Fibroblast of the aortic adventitia (primary cell): ENCODE measurements around the gene ZNF575. TPM values are rescaled to one million over a fixed set of nuclear protein-coding genes. Genes with fewer than 3 reads are reported as not detected.
A peak's percentile ranks its signal among the peaks of the same experiment; 100 is the strongest.

Experiments used
- DNase-seq: peaks from one replicate; pipeline ENCODE4 v3.0.0-alpha.2; 2010; ENCODE audit warnings: low read depth
- H3K4me3 ChIP-seq: 2 replicates; pipeline ENCODE4 v1.5.1; 2011; ENCODE audit warnings: low read depth, mild to moderate bottlenecking, control low read depth, low read length, moderate library complexity
- CTCF ChIP-seq: IDR thresholded peaks from 2 replicates; pipeline ENCODE4 v1.5.1; 2011; ENCODE audit warnings: mild to moderate bottlenecking, low read length, control low read depth, inconsistent platforms; ENCODE audit not compliant: insufficient read depth
- total RNA-seq: library from RNA; depleted of rRNA; stranded (reverse); fragments of >200 nt; gene quantifications from 2 replicates; pipeline ENCODE4 v1.2.3, GENCODE V29; 2012; ENCODE audit warnings: low replicate concordance

ZNF575 gene
- total RNA-seq, 1 donor, result 0.63 TPM

- DNase-seq, result no peak
- no peak for TF ChIP-seq CTCF
- no peak overlapping the region for H3K4me3 ChIP-seq
Observed at GRCh38 chr19:43570174-43570791, 37.3 kb downstream of the ZNF575 start.

- no peak overlapping the region for H3K4me3 ChIP-seq
- TF ChIP-seq CTCF, result no peak
- no peak for DNase-seq
Observed at GRCh38 chr19:43572171-43572588, 39.2 kb downstream of the ZNF575 start.

- H3K4me3 ChIP-seq, result peak overlapping the region; percentile 71
- no peak for DNase-seq
- no peak for TF ChIP-seq CTCF
Observed at GRCh38 chr19:43574424-43575155, 41.6 kb downstream of the ZNF575 start.

GRCh38 chr19:43575156-43575950 lies 42.4 kb downstream of the ZNF575 start, which contains the start of the genes PINLYP and XRCC1:
Gene PINLYP (plus strand): TSS chr19:43575801. CDS start chr19:43577192, 1,391 bp downstream.
Gene XRCC1 (minus strand): TSS chr19:43575527. CDS start chr19:43575458, 69 bp downstream.
- TF ChIP-seq CTCF, result no peak
- peak within 1 kb of the TSS; percentile 71 for H3K4me3 ChIP-seq
- peak; percentile 98 for DNase-seq

- peak overlapping the region; percentile 57 for H3K4me3 ChIP-seq
- TF ChIP-seq CTCF, result no peak
- DNase-seq, result no peak
Observed at GRCh38 chr19:43575955-43576878, 43.2 kb downstream of the ZNF575 start.

- no peak for DNase-seq
- TF ChIP-seq CTCF, result no peak
- no peak overlapping the region for H3K4me3 ChIP-seq
Observed at GRCh38 chr19:43578787-43579186, 45.8 kb downstream of the ZNF575 start.
